Kidney (tissue), 14 donors: ENCODE measurements around the gene PTTG1IP2. TPM values are rescaled to one million over a fixed set of nuclear protein-coding genes. Genes with fewer than 3 reads are reported as not detected.

ENCODE experiments used
- DNase-seq, 5 donors: peaks; one replicate each; pipeline ENCODE4 v3.0.0-alpha.2; 2013 to 2020
- FAIRE-seq: peaks from 2 replicates; lab custom pipeline; 2012; peaks lifted over from hg19 to GRCh38; lab: Jason Lieb, UNC
- H3K27ac ChIP-seq, 2 donors: one replicate each; pipeline ENCODE4 v1.7.0; 2013; ENCODE audit warnings: low read depth in 2 of 2, low read length in 2 of 2, inconsistent platforms in 1 of 2
- H3K27me3 ChIP-seq: one replicate; pipeline ENCODE4 v1.7.1; 2013; ENCODE audit warnings: low read length, inconsistent platforms; ENCODE audit not compliant: control insufficient read depth, insufficient read depth
- H3K36me3 ChIP-seq, 3 donors: one replicate each; pipeline versions ENCODE4 v1.7.0 to v1.7.1; 2013; ENCODE audit warnings: low read length in 3 of 3, control low read depth in 1 of 3, inconsistent platforms in 1 of 3; ENCODE audit not compliant: insufficient read depth in 3 of 3, control insufficient read depth in 2 of 3
- H3K4me1 ChIP-seq, 3 donors: one replicate each; pipeline versions ENCODE4 v1.7.0 to v1.7.1; 2013; ENCODE audit warnings: low read length in 3 of 3, inconsistent platforms in 1 of 3, low read depth in 1 of 3; ENCODE audit not compliant: control insufficient read depth in 2 of 3, insufficient read depth in 2 of 3
- H3K4me3 ChIP-seq, 3 donors: one replicate each; pipeline versions ENCODE4 v1.7.0 to v1.8.1; 2013; ENCODE audit warnings: low read length in 3 of 3, control low read depth in 1 of 3, inconsistent platforms in 1 of 3
- H3K9ac ChIP-seq, 3 donors: one replicate each; pipeline versions ENCODE4 v1.7.0 to v1.7.1; 2013; ENCODE audit warnings: low read length in 3 of 3, control low read depth in 1 of 3, inconsistent platforms in 1 of 3
- H3K9me3 ChIP-seq, 3 donors: one replicate each; pipeline versions ENCODE4 v1.7.0 to v1.7.1; 2013; ENCODE audit warnings: low read length in 3 of 3, control low read depth in 1 of 3, inconsistent platforms in 1 of 3; ENCODE audit not compliant: control insufficient read depth in 2 of 3, insufficient read depth in 1 of 3
- intact Hi-C: fragments of 100-400 bp; cut with DNase I; formaldehyde crosslinking; loops from one replicate; pipeline ENCODE4 v1.11.1; 2022
- polyA plus RNA-seq: library from polyadenylated mRNA; stranded (reverse); fragments of 350-450 nt; fragmentation: Illumina TruSeq; extraction: RNeasy Lipid Tissue Mini Kit (QIAGEN cat#74804); gene quantifications from one replicate; pipeline ENCODE4 v1.2.3, GENCODE V29; 2014; ENCODE audit warnings: low read depth, low replicate concordance; ENCODE audit not compliant: insufficient read depth
- total RNA-seq: library from RNA; stranded (reverse); fragmentation: NEBNext Ultra II Directional; extraction: Animal tissue kit (Norgen Biotek cat#: 25700); gene quantifications from one replicate; pipeline ENCODE4 v1.2.1, GENCODE V29; 2021
- TF ChIP-seq, protein P1 (sequence below): IDR thresholded peaks from 3 replicates; pipeline ENCODE4 v1.5.1; 2012; ENCODE audit warnings: mild to moderate bottlenecking, moderate library complexity, borderline replicate concordance; ENCODE audit not compliant: insufficient read depth; ENCODE audit errors: extremely low read depth
- donor health status: control.
- donor health status: control.
- donor health status: control.
- donor health status: control.
- donor health status: control.
- donor health status: DM: yes; HTN: yes; CAD: no.
- donor health status: Normal renal cell carcinoma (clear cell type).

The PTTG1IP2 gene
- total and polyA plus RNA-seq, 2 donors from 2014 or later: not detected

GRCh38 chr7:90433221-90433620, 36.2 kb upstream of the PTTG1IP2 start:
- Histone ChIP-seq H3K36me3 (no peaks in the 10 kb centered on the region), H3K27me3 (no peaks in the 10 kb centered on the region), H3K9ac (no peak overlapping the region), H3K4me3 (no peak overlapping the region), H3K27ac (no peak overlapping the region), H3K4me1 (no peaks in the 10 kb centered on the region), H3K9me3 (peaks cover 0 to 5% (median 0%) of the 10 kb centered on the region in 3 donors)
- intact Hi-C loops: no loop called here
- TF ChIP-seq, protein P1, sequence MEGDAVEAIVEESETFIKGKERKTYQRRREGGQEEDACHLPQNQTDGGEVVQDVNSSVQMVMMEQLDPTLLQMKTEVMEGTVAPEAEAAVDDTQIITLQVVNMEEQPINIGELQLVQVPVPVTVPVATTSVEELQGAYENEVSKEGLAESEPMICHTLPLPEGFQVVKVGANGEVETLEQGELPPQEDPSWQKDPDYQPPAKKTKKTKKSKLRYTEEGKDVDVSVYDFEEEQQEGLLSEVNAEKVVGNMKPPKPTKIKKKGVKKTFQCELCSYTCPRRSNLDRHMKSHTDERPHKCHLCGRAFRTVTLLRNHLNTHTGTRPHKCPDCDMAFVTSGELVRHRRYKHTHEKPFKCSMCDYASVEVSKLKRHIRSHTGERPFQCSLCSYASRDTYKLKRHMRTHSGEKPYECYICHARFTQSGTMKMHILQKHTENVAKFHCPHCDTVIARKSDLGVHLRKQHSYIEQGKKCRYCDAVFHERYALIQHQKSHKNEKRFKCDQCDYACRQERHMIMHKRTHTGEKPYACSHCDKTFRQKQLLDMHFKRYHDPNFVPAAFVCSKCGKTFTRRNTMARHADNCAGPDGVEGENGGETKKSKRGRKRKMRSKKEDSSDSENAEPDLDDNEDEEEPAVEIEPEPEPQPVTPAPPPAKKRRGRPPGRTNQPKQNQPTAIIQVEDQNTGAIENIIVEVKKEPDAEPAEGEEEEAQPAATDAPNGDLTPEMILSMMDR: no peak
- FAIRE-seq: no peak
- no peak for DNase-seq

DNA sequence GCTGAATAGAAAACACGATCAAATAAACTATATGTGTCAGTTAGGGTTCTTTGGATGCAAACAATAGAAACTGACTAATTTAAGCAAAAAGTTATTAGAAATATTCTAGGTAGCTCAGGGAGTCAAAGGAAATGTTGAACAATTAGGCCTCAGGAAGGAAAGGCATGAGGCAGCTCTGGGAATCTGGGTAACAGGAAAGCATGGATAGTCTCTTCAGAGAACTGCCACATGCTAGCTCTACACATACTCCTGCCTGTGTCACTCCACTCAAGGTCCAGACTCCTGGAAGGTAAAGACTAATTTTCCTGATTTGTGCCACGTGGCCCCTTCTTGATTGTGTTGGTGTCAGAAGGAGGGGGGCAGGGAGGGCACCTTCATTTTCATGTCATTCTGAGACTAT, 23.8 kb upstream of the PTTG1IP2 start:
- intact Hi-C loops: no loop called here
- Histone ChIP-seq H3K9me3 (no peaks in the 10 kb centered on the region), H3K9ac (no peak overlapping the region), H3K36me3 (no peaks in the 10 kb centered on the region), H3K4me3 (no peak overlapping the region), H3K27ac (no peak overlapping the region), H3K27me3 (no peaks in the 10 kb centered on the region), H3K4me1 (no peaks in the 10 kb centered on the region)
- TF ChIP-seq, protein P1: no peak
- DNase-seq: no peak
- FAIRE-seq: no peak

GRCh38 chr7:90446137-90446899, 23.1 kb upstream of the PTTG1IP2 start:
- DNase-seq (no peak), FAIRE-seq (no peak)
- Histone ChIP-seq H3K36me3 (no peaks in the 10 kb centered on the region), H3K27ac (no peak overlapping the region), H3K4me3 (no peak overlapping the region), H3K27me3 (no peaks in the 10 kb centered on the region), H3K4me1 (no peaks in the 10 kb centered on the region), H3K9ac (no peak overlapping the region), H3K9me3 (no peaks in the 10 kb centered on the region)
- intact Hi-C loops: no loop called here
- TF ChIP-seq, protein P1: no peak
